ENCODE measurements around the gene EDC4.

DNA sequence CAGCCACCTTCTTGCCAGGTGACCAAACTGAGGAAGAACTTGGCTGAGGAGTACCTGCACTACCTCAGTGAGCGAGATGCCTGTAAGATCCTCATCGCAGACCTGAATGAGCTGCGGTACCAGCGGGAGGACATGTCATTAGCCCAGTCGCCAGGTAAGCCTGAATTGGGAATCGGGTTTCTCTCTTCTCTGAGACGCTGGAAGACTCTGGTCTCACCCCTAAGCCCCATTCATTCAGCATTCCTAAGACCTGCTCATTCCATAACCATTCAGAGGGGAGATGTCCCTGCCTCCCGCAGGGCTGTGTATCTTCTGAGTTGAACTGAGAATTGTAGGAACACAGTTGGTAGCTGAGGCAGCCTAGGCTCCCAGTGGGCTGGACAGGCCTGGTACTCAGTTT, 47.7 kb upstream of the EDC4 start:
- no peak for TF ChIP-seq ZNF709 (CRISPR knock-in tag; IDR thresholded peaks at IDR 0.05)
- no peak for TF ChIP-seq FOSL1 (CRISPR knock-in tag; IDR thresholded peaks at IDR 0.05; ENCODE audit: borderline replicate concordance)
- TF ChIP-seq CEBPB (IDR thresholded peaks at IDR 0.05; ENCODE audit: borderline replicate concordance, low read depth, low read length), result no peak
- TF ChIP-seq, protein P1, sequence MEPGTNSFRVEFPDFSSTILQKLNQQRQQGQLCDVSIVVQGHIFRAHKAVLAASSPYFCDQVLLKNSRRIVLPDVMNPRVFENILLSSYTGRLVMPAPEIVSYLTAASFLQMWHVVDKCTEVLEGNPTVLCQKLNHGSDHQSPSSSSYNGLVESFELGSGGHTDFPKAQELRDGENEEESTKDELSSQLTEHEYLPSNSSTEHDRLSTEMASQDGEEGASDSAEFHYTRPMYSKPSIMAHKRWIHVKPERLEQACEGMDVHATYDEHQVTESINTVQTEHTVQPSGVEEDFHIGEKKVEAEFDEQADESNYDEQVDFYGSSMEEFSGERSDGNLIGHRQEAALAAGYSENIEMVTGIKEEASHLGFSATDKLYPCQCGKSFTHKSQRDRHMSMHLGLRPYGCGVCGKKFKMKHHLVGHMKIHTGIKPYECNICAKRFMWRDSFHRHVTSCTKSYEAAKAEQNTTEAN (CRISPR knock-in tag; conservative IDR thresholded peaks at IDR 0.05), result no peak
- TF ChIP-seq, protein P2, sequence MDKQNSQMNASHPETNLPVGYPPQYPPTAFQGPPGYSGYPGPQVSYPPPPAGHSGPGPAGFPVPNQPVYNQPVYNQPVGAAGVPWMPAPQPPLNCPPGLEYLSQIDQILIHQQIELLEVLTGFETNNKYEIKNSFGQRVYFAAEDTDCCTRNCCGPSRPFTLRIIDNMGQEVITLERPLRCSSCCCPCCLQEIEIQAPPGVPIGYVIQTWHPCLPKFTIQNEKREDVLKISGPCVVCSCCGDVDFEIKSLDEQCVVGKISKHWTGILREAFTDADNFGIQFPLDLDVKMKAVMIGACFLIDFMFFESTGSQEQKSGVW (CRISPR knock-in tag; IDR thresholded peaks at IDR 0.05; ENCODE audit: borderline replicate concordance), result no peak
- no peak for TF ChIP-seq KDM4B (CRISPR knock-in tag; IDR thresholded peaks at IDR 0.05)
- TF ChIP-seq SOX13 (IDR thresholded peaks at IDR 0.05), result no peak
- TF ChIP-seq SOX13 (CRISPR knock-in tag; conservative IDR thresholded peaks at IDR 0.05 in 1 of 2, IDR thresholded peaks at IDR 0.05 in 1 of 2), result no peak
